ENCODE data around the gene IGSF9B.

The IGSF9B gene

GRCh38 chr11:133921026-133921425 is 35.7 kb downstream of the IGSF9B start:
- no peak for DNase-seq (ENCODE audit: low read depth, low spot score)

GRCh38 chr11:133920109-133920990 is 36.4 kb downstream of the IGSF9B start:
- no peak for DNase-seq (ENCODE audit: low read depth, low spot score)

- no peak for DNase-seq (ENCODE audit: low read depth, low spot score)
These were observed 37.2 kb downstream of the IGSF9B start for GRCh38 chr11:133919330-133920108.

- peak; percentile 20 for DNase-seq (ENCODE audit: low read depth, low spot score)
These were observed 38.0 kb downstream of the IGSF9B start for GRCh38 chr11:133918608-133919260.

GRCh38 chr11:133917921-133918607 is 38.7 kb downstream of the IGSF9B start:
- no peak for DNase-seq (ENCODE audit: low read depth, low spot score)

GRCh38 chr11:133916784-133917440 is 39.9 kb downstream of the IGSF9B start:
- DNase-seq (ENCODE audit: low read depth, low spot score), result no peak

- no peak for DNase-seq (ENCODE audit: low read depth, low spot score)
These were observed 43.0 kb downstream of the IGSF9B start for GRCh38 chr11:133913761-133914160.

- DNase-seq (ENCODE audit: low read depth, low spot score), result no peak
These were observed 45.6 kb downstream of the IGSF9B start for GRCh38 chr11:133911171-133911570.

GRCh38 chr11:133910101-133910500 is 46.7 kb downstream of the IGSF9B start:
- DNase-seq (ENCODE audit: low read depth, low spot score), result no peak

- DNase-seq (ENCODE audit: low read depth, low spot score), result no peak
These were observed 47.9 kb downstream of the IGSF9B start for GRCh38 chr11:133908827-133909226.

GRCh38 chr11:133907841-133908241 is 48.9 kb downstream of the IGSF9B start:
- no peak for DNase-seq (ENCODE audit: low read depth, low spot score)

GRCh38 chr11:133907216-133907615 is 49.6 kb downstream of the IGSF9B start:
- no peak for DNase-seq (ENCODE audit: low read depth, low spot score)

GRCh38 chr11:133906746-133907145 is 50.0 kb downstream of the IGSF9B start:
- DNase-seq (ENCODE audit: low read depth, low spot score), result no peak

GRCh38 chr11:133906241-133906640 is 50.5 kb downstream of the IGSF9B start:
- DNase-seq (ENCODE audit: low read depth, low spot score), result no peak

- DNase-seq (ENCODE audit: low read depth, low spot score), result no peak
These were observed 51.1 kb downstream of the IGSF9B start for GRCh38 chr11:133905677-133906156.

- no peak for DNase-seq (ENCODE audit: low read depth, low spot score)
These were observed 51.8 kb downstream of the IGSF9B start for GRCh38 chr11:133904818-133905515.

GRCh38 chr11:133903875-133904817 is 52.6 kb downstream of the IGSF9B start:
- no peak for DNase-seq (ENCODE audit: low read depth, low spot score)

GRCh38 chr11:133903056-133903455 is 53.7 kb downstream of the IGSF9B start:
- DNase-seq (ENCODE audit: low read depth, low spot score), result no peak

- DNase-seq (ENCODE audit: low read depth, low spot score), result no peak
These were observed 54.3 kb downstream of the IGSF9B start for GRCh38 chr11:133902506-133902905.

Data from astrocyte of the hippocampus (primary cell).